Activated CD4-positive, alpha-beta T cell treated with anti-CD3 and anti-CD28 coated beads for 48 hours (primary cell): Measurements from ENCODE around the gene CCL8.
"Not testable (repeated sequence)": the region's sequence is repeated elsewhere in the genome, so short reads cannot be mapped to it uniquely, and the experiment has no call there.

ENCODE experiments used
- DNase-seq: peaks from one replicate; pipeline ENCODE4 v3.0.0-alpha.2; 2020

Gene CCL8

GRCh38 chr17:34318474-34318873, 761 bp upstream of the CCL8 start:
- DNase-seq: peak; percentile 8

DNA sequence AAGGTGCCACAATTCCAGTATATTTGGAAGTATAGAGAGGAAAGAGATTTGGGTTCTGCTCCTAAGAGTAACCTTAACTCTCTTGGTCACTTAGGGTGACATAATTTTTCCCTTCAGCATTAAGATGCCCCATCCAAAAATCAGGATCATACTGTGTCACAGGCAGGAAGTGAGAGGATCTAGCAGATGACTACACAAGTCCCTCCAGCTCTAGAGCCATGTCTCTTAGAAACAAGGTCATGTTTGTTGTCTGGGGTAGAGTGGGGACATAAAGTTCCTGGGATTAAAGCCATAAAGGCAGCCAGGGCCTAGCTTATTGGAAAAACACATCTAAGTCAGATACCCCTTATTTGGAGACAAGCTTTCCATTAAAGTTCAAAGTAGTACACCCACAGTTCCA, 2.7 kb downstream of the CCL8 start:
- DNase-seq: no peak

- not testable (repeated sequence) for DNase-seq
Measured at GRCh38 chr17:34327580-34327979, 8.3 kb downstream of the CCL8 start.

GRCh38 chr17:34337701-34338100, 18.5 kb downstream of the CCL8 start:
- DNase-seq: no peak

- no peak for DNase-seq
Measured at GRCh38 chr17:34339138-34339770, 20.0 kb downstream of the CCL8 start.

GRCh38 chr17:34341916-34342315, 22.7 kb downstream of the CCL8 start:
- no peak for DNase-seq

- DNase-seq: no peak
Measured at GRCh38 chr17:34347063-34347462, 27.8 kb downstream of the CCL8 start.

- DNase-seq: no peak
Measured at GRCh38 chr17:34349751-34350150, 30.5 kb downstream of the CCL8 start.

GRCh38 chr17:34351096-34351495, 31.9 kb downstream of the CCL8 start:
- DNase-seq: no peak

GRCh38 chr17:34352191-34352590, 33.0 kb downstream of the CCL8 start:
- DNase-seq: no peak

DNA sequence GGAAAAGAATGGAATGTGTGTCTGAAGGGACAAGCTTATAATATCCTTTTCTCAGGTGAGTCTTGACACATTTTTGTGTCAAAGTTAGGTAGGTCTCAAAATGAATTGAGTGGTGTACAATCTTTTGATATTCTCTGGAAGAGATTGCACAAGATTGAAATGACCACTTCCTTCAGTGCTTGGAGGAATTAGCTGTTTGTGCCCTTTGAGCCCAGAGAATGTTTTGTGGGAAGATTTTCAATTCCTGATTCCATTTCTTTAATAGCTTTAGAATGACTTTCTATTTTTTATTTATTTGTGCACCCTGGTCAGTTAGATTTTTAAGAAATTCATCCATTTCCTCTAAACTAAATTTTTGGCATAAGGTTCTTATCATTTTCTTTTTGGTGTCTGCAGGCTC, 35.4 kb downstream of the CCL8 start:
- no peak for DNase-seq

- no peak for DNase-seq
Measured at GRCh38 chr17:34356194-34356593, 37.0 kb downstream of the CCL8 start, which contains the start of gene CCL13. TSS of gene CCL13 (plus strand) at chr17:34356480. CDS start at chr17:34356527, 47 bp downstream.

DNA sequence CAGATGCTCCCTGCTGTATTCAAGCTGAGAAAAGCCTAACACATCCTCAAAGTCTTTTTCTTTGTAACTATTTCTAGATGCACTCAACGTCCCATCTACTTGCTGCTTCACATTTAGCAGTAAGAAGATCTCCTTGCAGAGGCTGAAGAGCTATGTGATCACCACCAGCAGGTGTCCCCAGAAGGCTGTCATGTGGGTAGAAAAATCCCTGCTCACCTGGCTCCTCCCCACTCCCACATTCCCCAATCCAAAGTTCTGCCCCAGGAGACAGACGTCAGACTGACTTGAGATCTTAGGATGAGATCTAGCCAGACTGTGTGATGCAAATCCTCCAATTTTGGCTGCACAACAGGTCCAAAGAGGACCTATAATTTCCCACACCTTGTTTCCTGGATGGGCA, 38.2 kb downstream of the CCL8 start:
- no peak for DNase-seq

DNA sequence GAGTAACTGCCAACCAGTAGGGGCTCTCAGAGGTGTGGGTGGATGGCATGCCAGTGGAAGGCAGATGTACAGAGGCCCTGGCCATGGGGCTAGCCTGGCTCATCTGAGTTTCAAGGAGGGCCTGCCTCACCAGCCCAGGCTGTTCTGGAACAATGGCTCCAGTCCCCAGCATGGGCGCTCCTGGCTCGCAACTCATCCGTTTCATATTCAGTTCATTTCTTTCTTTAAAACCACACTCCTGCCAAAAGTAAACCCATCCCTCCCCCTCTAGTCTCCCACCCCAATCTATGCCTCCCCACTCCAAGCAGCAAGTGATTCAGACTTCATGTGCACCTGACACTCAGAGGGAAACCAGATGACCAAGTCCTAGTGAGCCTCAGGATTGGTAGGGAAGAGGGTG, 39.4 kb downstream of the CCL8 start:
- DNase-seq: no peak

DNA sequence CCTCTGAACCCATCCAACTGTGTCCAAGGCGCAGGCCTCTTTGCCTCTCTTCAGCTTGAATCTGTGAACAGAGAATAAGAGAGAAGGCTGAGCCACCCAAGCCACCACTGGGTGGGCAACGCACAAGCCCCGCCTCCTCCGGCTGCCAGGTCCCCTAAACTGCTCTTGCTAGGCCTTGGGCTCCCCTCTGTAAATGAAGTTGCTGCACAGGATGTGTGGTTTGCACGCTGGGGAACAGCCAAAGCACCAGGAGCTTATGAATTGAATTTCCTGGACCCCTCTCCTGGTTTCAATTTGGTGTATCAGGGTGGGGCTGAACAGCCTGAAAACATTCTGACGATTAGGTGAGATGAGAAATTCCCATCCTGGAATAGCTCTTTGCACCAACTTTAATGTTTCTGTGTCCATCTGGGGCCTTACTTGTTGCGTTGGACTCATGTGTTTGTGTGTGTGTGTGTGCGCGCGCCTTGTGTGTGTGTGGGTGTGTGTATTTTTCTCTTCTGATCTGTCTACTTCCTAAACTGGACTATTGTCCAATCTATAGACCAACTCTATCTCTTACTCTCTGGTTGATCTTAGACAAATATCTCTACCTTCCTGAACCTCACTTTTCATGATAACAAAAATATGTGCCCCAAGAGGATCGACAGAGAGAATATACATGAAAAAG, 41.5 kb downstream of the CCL8 start:
- DNase-seq: no peak

- DNase-seq: peak; percentile 88
Measured at GRCh38 chr17:34361478-34362061, 42.3 kb downstream of the CCL8 start.

DNA sequence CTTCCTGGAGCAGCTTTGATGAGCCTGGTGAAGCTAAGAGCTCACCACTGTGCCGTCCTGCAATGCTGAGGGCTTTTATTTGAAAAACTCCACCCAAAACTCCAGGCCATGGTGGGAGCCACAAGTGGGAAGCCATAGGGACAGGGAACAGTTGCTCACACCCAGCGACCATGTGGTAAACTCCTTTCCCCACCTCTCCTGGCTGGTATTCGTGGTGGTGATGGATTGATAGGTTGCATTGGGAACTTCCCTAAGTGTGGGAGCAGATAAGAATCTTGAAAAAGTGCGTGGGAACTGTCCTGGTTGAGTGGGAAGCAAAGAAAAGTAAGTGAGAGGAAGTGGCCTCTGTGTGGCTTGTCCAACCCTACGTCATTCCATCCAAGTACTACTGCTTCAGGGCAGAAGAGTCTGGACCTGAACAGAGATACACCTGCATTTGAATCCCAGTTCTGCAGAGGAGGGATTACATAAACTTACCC, 44.0 kb downstream of the CCL8 start, which contains the start of gene CCL1:
TSS of gene CCL1 (minus strand) at position 51 of the 479 bp plus-strand sequence. CDS start 72 bp downstream, outside the sequence.
- DNase-seq: no peak

DNA sequence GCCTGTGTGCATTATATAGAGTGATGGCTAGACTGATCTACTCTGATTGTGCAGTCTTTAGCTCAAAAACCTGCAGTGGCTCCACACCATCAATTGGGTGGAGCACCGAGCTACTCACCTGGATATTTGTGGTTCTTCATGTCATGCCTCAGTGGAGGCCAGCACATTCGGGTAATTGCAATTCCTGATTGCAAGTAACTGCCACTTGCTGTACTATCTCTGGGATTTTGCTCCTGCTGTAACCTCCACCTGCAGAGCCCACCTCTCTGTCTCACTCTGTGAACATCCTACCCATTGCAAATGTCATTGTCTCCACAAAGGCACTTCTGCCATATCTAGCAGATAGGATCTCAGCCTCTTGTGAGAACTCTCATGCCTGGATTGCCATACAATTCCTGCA, 45.5 kb downstream of the CCL8 start:
- no peak for DNase-seq

GRCh38 chr17:34365340-34365739, 46.1 kb downstream of the CCL8 start:
- no peak for DNase-seq

- no peak for DNase-seq
Measured at GRCh38 chr17:34366010-34366409, 46.8 kb downstream of the CCL8 start.

- no peak for DNase-seq
Measured at GRCh38 chr17:34366529-34367107, 47.4 kb downstream of the CCL8 start.

GRCh38 chr17:34367486-34368195, 48.4 kb downstream of the CCL8 start:
- no peak for DNase-seq
